ENCODE measurements around the gene CCDC92B. TPM values are rescaled to one million over a fixed set of nuclear protein-coding genes. Genes with fewer than 3 reads are reported as not detected.

The CCDC92B gene
- total RNA-seq, 1 experiment from 2014 or later = not detected

DNA sequence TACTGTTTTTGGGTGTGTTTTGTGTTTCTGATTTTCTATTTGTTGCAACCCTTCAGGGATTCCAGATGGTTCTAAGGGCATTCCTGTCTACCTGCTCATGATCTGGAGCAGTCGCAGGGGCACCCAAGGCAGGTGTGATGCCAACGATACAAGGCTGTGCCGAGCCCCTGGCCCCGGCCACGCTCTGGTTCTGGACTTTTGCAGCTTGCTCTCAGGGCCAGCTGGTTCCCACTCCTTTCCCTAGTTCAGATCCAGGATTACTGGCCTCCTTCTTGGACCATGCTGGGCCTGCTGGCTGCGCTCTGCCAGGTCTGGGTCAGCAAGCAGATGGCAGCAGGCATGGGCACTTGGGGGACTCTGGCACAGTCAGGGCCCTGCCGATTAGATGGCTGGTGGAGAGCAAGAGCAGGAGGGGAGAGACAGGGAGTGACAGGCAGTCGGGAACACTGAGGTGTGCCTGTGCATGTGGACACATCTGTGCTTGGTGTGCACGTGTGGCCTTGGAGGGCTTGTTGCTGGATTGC is 31.5 kb upstream of the CCDC92B start:
- in situ Hi-C loops (cut with HindIII; ENCODE audit: low pct_unique_long_range_greater_than_20kb, low sequenced_read_pairs) = no loop called here

GRCh38 chr17:2780256-2780655 is 30.8 kb upstream of the CCDC92B start:
- in situ Hi-C loops (cut with HindIII; ENCODE audit: low pct_unique_long_range_greater_than_20kb, low sequenced_read_pairs) = no loop called here
- DNase-seq (ENCODE audit: low read depth) = no peak

More for the DNA sequence above, 31.5 kb upstream of the CCDC92B start:
- DNase-seq (ENCODE audit: low read depth) = no peak

GRCh38 chr17:2779545-2779944 is 30.1 kb upstream of the CCDC92B start:
- in situ Hi-C loops (cut with HindIII; ENCODE audit: low pct_unique_long_range_greater_than_20kb, low sequenced_read_pairs) = no loop called here
- no peak for DNase-seq (ENCODE audit: low read depth)

GRCh38 chr17:2778489-2778888 is 29.0 kb upstream of the CCDC92B start:
- in situ Hi-C loops (cut with HindIII; ENCODE audit: low pct_unique_long_range_greater_than_20kb, low sequenced_read_pairs) = no loop called here
- DNase-seq (ENCODE audit: low read depth) = no peak

- no peak for DNase-seq (ENCODE audit: low read depth)
- in situ Hi-C loops (cut with HindIII; ENCODE audit: low pct_unique_long_range_greater_than_20kb, low sequenced_read_pairs) = no loop called here
Observed at GRCh38 chr17:2777242-2777867, 27.9 kb upstream of the CCDC92B start.

DNA sequence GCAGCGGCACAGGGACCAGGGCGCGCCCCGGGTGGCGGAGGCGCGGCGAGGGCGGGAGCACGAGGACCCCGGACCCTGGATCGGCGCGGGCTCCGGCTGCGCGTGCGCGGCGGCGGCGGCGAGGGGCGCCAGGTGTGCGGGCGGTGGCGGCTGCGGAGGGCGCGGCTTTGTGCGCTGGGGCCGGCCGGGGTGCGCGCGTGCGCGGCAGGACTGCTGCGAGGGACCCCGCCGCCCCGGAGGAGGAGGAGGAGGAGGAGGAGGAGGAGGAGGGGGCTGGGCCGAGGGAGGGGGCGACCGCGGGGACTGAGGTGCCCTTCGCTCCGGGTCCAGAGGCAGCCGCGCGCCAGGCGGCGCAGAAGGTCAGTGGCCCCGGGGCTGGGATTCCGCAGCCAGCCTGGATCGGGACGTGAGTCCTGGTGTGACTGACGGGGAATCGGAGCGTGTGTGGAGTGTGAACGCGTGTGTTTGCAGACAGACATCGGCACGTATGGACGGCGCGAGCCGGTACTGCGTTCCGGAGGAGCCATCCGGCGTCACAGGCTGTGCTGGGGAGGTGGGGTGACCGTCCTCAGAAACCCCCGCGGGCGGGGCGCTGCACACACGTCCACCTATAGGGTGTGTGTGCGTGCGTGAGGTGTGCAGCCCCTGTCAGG is 27.3 kb upstream of the CCDC92B start:
- in situ Hi-C loops (cut with HindIII; ENCODE audit: low pct_unique_long_range_greater_than_20kb, low sequenced_read_pairs) = no loop called here
- DNase-seq (ENCODE audit: low read depth) = no peak

- in situ Hi-C loops (cut with HindIII; ENCODE audit: low pct_unique_long_range_greater_than_20kb, low sequenced_read_pairs) = no loop called here
- DNase-seq (ENCODE audit: low read depth) = no peak
Observed at GRCh38 chr17:2775206-2775605, 25.8 kb upstream of the CCDC92B start.

DNA sequence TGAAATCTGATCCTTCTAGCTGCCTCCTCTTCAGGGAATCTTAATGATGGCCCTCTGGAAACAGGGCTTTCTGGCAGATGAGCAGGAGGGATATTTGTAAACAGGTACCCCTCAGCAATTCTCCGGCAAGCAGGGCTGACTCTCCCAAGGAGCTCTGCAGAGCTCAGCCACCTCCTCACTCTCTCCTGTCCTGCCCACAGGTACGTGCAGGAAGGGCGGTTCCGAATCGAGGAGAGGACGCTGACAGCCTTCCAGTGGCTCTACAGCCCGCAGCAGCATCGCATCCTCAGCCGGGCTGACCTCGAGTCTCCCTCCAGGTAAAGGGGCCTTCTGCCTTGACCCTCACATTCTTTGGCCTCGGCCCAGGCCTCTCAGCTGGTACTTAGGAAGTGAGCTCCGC is 20.7 kb upstream of the CCDC92B start:
- in situ Hi-C loops (cut with HindIII; ENCODE audit: low pct_unique_long_range_greater_than_20kb, low sequenced_read_pairs) = no loop called here

GRCh38 chr17:2758870-2759269 is 9.4 kb upstream of the CCDC92B start:
- in situ Hi-C loops (cut with HindIII; ENCODE audit: low pct_unique_long_range_greater_than_20kb, low sequenced_read_pairs) = no loop called here
- no peak for DNase-seq (ENCODE audit: low read depth)

More for the DNA sequence above, 20.7 kb upstream of the CCDC92B start:
- DNase-seq (ENCODE audit: low read depth) = no peak

DNA sequence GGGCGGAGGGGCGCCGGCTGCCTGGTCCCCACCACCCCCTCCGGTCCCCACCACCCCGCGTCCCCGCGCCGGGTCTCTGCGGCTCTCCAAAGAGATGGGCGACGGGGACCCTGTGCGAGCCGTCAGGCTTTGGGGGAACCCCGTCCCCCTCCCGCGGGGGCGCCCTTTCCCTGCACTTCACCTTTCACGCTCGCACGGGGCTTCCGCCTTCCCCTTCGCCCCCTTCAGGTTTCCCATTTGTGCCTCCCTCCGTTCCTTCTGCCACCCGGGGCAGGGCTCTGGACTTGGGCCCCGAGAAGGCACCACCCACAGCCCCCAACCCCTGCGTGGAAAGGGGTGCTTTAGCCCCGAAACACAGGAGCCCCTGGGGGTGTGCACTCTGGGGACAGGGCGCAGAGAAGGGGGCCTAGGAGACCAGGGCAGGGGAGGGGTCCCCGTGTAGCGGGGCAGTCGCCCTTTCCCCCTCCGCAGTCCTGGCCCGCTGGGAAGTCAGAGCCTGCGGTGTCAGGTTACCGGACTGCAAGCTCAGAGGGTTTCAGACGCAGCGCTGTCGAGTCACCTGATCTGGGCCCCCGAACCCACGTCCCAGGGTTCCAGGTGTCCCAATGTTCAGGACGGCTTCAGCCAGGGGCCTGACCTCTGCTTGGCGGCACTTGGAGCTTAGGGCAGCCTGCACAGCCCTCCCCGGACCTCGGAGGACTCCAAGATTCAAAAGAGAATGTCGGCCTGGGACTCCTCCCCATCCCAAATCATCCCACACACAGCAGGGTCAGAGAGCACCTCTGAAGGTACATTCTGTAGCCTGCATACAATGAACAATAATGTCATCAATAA is 6.7 kb upstream of the CCDC92B start:
- in situ Hi-C loops (cut with HindIII; ENCODE audit: low pct_unique_long_range_greater_than_20kb, low sequenced_read_pairs) = no loop called here
- no peak for DNase-seq (ENCODE audit: low read depth)

- in situ Hi-C loops (cut with HindIII; ENCODE audit: low pct_unique_long_range_greater_than_20kb, low sequenced_read_pairs) = no loop called here
- DNase-seq (ENCODE audit: low read depth) = no peak
Observed at GRCh38 chr17:2751491-2751890, 2.0 kb upstream of the CCDC92B start.

GRCh38 chr17:2750721-2751120 is 1.3 kb upstream of the CCDC92B start:
- in situ Hi-C loops (cut with HindIII; ENCODE audit: low pct_unique_long_range_greater_than_20kb, low sequenced_read_pairs) = no loop called here
- DNase-seq (ENCODE audit: low read depth) = no peak

DNA sequence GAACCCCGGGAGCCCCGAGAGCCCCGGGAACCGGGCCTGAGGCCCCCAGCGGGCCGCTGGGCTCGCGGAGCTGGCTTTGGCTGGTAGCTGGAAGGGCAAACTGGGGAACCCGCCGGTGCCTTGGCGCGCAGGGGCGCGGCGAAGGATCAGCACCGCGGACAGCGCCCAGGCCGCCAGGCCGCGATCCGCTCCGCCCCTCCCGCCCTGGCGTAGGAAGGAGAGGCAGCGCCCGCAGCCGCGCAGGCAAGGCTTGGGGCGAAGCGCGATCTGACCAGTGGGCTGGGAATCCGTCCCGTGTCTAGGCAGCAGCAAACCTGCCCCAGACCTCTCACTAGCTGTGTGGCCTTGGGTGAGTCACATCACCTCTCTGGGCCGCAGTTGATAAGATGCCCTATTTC is 331 bp upstream of the CCDC92B start:
- DNase-seq (ENCODE audit: low read depth) = peak; percentile 73
- in situ Hi-C loops (cut with HindIII; ENCODE audit: low pct_unique_long_range_greater_than_20kb, low sequenced_read_pairs) = no loop called here

- in situ Hi-C loops (cut with HindIII; ENCODE audit: low pct_unique_long_range_greater_than_20kb, low sequenced_read_pairs) = no loop called here
- DNase-seq (ENCODE audit: low read depth) = no peak
Observed at GRCh38 chr17:2745317-2746037, 4.0 kb downstream of the CCDC92B start.

- no peak for DNase-seq (ENCODE audit: low read depth)
- in situ Hi-C loops (cut with HindIII; ENCODE audit: low pct_unique_long_range_greater_than_20kb, low sequenced_read_pairs) = no loop called here
Observed at GRCh38 chr17:2737693-2738092, 11.8 kb downstream of the CCDC92B start.

- no peak for DNase-seq (ENCODE audit: low read depth)
- in situ Hi-C loops (cut with HindIII; ENCODE audit: low pct_unique_long_range_greater_than_20kb, low sequenced_read_pairs) = no loop called here
Observed at GRCh38 chr17:2736956-2737355, 12.5 kb downstream of the CCDC92B start.

- in situ Hi-C loops (cut with HindIII; ENCODE audit: low pct_unique_long_range_greater_than_20kb, low sequenced_read_pairs) = no loop called here
- DNase-seq (ENCODE audit: low read depth) = no peak
Observed at GRCh38 chr17:2735896-2736295, 13.6 kb downstream of the CCDC92B start.

- DNase-seq (ENCODE audit: low read depth) = no peak
- in situ Hi-C loops (cut with HindIII; ENCODE audit: low pct_unique_long_range_greater_than_20kb, low sequenced_read_pairs) = no loop called here
Observed at GRCh38 chr17:2734939-2735338, 14.5 kb downstream of the CCDC92B start.
